Neural cell (in vitro differentiated cells): ENCODE results near the gene CTRL. TPM values are rescaled to one million over a fixed set of nuclear protein-coding genes. Genes with fewer than 3 reads are reported as not detected.

Experiments used
- H2AFZ ChIP-seq: fragments of 200-600, 300-800 bp; sonication (generic), shearing (Covaris generic); 2 replicates; pipeline ENCODE4 v1.6.0; 2014; ENCODE audit warnings: low read depth, mild to moderate bottlenecking, antibody characterized with exemption, low read length, moderate library complexity
- H3F3A ChIP-seq: fragments of 200-600 bp; shearing (Covaris generic); 2 replicates; pipeline ENCODE4 v1.6.1; 2016; ENCODE audit warnings: mild to moderate bottlenecking, moderate library complexity, mixed read lengths, antibody characterized with exemption, low read length; ENCODE audit not compliant: insufficient read depth, poor library complexity, severe bottlenecking
- H3K27ac ChIP-seq: fragments of 200-600, 300-800 bp; sonication (generic), shearing (Covaris generic); 2 replicates; pipeline ENCODE4 v1.5.1; 2014; ENCODE audit warnings: mild to moderate bottlenecking, low read length, moderate library complexity
- H3K27me3 ChIP-seq: fragments of 300-800, 200-600 bp; sonication (generic), shearing (Covaris generic); 2 replicates; pipeline ENCODE4 v1.6.0; 2014; ENCODE audit warnings: mild to moderate bottlenecking, low read depth, low read length, moderate library complexity; ENCODE audit not compliant: insufficient read depth
- H3K36me3 ChIP-seq: fragments of 300-800, 200-600 bp; sonication (generic), shearing (Covaris generic); 2 replicates; pipeline ENCODE4 v1.5.1; 2014; ENCODE audit warnings: mild to moderate bottlenecking, antibody characterized with exemption, low read length, moderate library complexity; ENCODE audit not compliant: insufficient read depth
- H3K4me2 ChIP-seq: fragments of 300-800, 200-600 bp; sonication (generic), shearing (Covaris generic); 2 replicates; pipeline ENCODE4 v1.6.0; 2014; ENCODE audit warnings: mild to moderate bottlenecking, low read length
- H3K4me3 ChIP-seq: fragments of 300-800, 200-600 bp; sonication (generic), shearing (Covaris generic); 2 replicates; pipeline ENCODE4 v1.5.1; 2014; ENCODE audit warnings: mild to moderate bottlenecking, low read length, moderate library complexity
- H3K79me2 ChIP-seq: fragments of 200-600 bp; shearing (Covaris generic); replicated peaks from 2 replicates; pipeline ENCODE4 v1.6.0; 2014; ENCODE audit warnings: mild to moderate bottlenecking, low read length, moderate library complexity; ENCODE audit not compliant: insufficient read depth
- H3K9ac ChIP-seq: fragments of 300-800, 200-600 bp; sonication (generic), shearing (Covaris generic); 2 replicates; pipeline ENCODE4 v1.6.1; 2016; ENCODE audit warnings: mild to moderate bottlenecking, low read length, mixed read lengths
- H3K9me2 ChIP-seq: fragments of 200-600 bp; shearing (Covaris generic); 2 replicates; pipeline ENCODE4 v1.6.1; 2016; ENCODE audit warnings: mild to moderate bottlenecking, low read length, mixed read lengths; ENCODE audit not compliant: insufficient read depth
- H3K9me3 ChIP-seq: fragments of 200-600, 300-800 bp; sonication (generic), shearing (Covaris generic); 2 replicates; pipeline ENCODE4 v1.6.1; 2016; ENCODE audit warnings: mild to moderate bottlenecking, mixed run types, low read length, moderate library complexity, mixed read lengths
- H4K20me1 ChIP-seq: fragments of 200-600 bp; shearing (Covaris generic); 2 replicates; pipeline ENCODE4 v1.6.1; 2016; ENCODE audit warnings: mild to moderate bottlenecking, mixed run types; ENCODE audit not compliant: insufficient read depth
- CTCF ChIP-seq: fragments of 450-650 bp; IDR thresholded peaks from 2 replicates; pipeline ENCODE4 v1.5.1; 2014; ENCODE audit warnings: antibody characterized with exemption, mild to moderate bottlenecking, moderate library complexity; ENCODE audit not compliant: poor library complexity, severe bottlenecking
- EP300 ChIP-seq: fragments of 450-650 bp; conservative IDR thresholded peaks from 2 replicates; pipeline ENCODE4 v1.6.1; 2014; ENCODE audit warnings: antibody characterized with exemption, mild to moderate bottlenecking, moderate library complexity; ENCODE audit not compliant: poor library complexity, severe bottlenecking
- EZH2 ChIP-seq: fragments of 200-600, 300-800 bp; shearing (Covaris generic), sonication (generic); IDR thresholded peaks from 2 replicates; pipeline ENCODE4 v1.6.1; 2014; ENCODE audit warnings: antibody characterized with exemption, low read length, borderline replicate concordance, mild to moderate bottlenecking; ENCODE audit not compliant: insufficient read depth, poor library complexity, severe bottlenecking
- MXI1 ChIP-seq: fragments of 450-650 bp; conservative IDR thresholded peaks from 2 replicates; pipeline ENCODE4 v1.6.1; 2014; ENCODE audit warnings: antibody characterized with exemption, mild to moderate bottlenecking; ENCODE audit not compliant: poor library complexity, severe bottlenecking
- POLR2AphosphoS5 ChIP-seq: IDR thresholded peaks from 2 replicates; pipeline ENCODE4 v1.6.1; 2012
- RAD21 ChIP-seq: fragments of 450-650 bp; conservative IDR thresholded peaks from 2 replicates; pipeline ENCODE4 v1.6.1; 2014; ENCODE audit warnings: antibody characterized with exemption, mild to moderate bottlenecking, moderate library complexity
- REST ChIP-seq: IDR thresholded peaks from 2 replicates; pipeline ENCODE4 v1.6.1; 2012; ENCODE audit warnings: borderline replicate concordance
- SMC3 ChIP-seq: fragments of 450-650 bp; conservative IDR thresholded peaks from 2 replicates; pipeline ENCODE4 v1.6.1; 2014; ENCODE audit warnings: antibody characterized with exemption, mild to moderate bottlenecking, moderate library complexity; ENCODE audit not compliant: poor library complexity
- TAF1 ChIP-seq: IDR thresholded peaks from 2 replicates; pipeline ENCODE4 v1.6.1; 2012; ENCODE audit warnings: low read depth
- polyA plus RNA-seq: library from polyadenylated mRNA; depleted of rRNA; stranded (reverse); fragments of >200 nt; gene quantifications from 2 replicates; pipeline ENCODE4 v1.2.3, GENCODE V29; 2014

The CTRL gene
- polyA plus RNA-seq, 1 donor from 2014 or later, result 3.8 TPM

DNA sequence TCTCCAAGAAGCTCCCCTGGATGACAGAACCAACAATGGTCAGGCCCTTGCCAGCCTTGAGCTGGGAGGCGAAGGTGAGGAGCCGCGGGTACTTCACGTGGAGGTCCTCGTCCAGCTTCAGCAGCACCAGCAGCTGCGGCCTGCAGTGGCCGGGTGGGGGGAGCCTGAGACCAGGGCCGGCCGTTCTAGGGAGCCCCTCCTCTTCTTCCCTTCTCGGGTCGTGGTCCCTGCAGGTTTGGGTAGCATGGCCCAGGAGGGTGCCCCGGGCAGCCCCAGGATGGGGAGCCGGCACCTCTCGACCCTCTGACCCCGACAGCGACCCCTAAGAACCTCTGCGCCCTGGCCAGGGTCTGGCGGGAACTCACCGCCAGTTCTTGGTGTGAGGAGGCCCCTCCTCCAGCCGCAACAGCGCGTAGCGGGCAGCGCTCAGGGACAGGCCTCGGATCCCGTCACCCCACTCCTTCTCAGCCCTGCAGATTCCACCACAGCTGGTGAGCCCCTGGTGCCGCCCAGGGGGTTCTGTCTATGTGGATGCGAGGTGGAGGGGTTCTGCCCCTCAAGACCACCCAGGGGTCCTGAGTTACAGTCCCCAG is 15.4 kb upstream of the CTRL start:
- Histone ChIP-seq H3K4me3 (no peak overlapping the region), H3K27ac (no peak overlapping the region), H3K27me3 (no peaks in the 10 kb centered on the region), H4K20me1 (no peaks in the 10 kb centered on the region), H3K9me3 (no peaks in the 10 kb centered on the region), H3F3A (no peaks in the 10 kb centered on the region), H3K4me2 (no peak overlapping the region), H2AFZ (no peak overlapping the region), H3K9me2 (no peaks in the 10 kb centered on the region), H3K9ac (no peak overlapping the region), H3K36me3 (no peaks in the 10 kb centered on the region), H3K79me2 (no peaks in the 10 kb centered on the region)
- TF ChIP-seq REST (no peak), TAF1 (no peak), POLR2AphosphoS5 (no peak), CTCF (no peak), EZH2 (no peak), MXI1 (no peak), SMC3 (no peak), RAD21 (no peak), EP300 (no peak)

DNA sequence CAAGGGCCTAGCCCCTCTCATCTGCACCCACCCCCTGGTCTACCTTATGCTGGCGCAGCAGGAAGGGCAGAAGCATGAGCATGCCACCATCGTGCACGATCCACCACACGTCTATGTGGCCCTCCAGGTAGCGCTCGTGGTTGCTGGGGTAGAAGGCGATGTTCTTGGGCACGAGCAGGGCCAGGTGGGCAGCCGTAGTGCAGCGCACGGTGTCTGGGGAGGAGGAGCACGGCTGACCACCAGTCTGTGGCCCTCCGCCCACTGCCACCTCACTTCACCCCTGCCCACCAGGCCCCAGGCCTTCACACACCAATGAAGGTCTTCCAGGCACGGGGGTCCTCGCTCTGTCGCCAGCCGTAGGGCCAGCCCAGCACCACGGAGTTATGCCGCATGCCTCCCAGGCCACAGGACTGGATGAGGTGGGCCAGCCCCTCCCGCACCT is 14.5 kb upstream of the CTRL start:
- H3K4me3 ChIP-seq, result no peak overlapping the region
- no peaks in the 10 kb centered on the region for H3K27me3 ChIP-seq
- no peaks in the 10 kb centered on the region for H3K79me2 ChIP-seq
- no peak overlapping the region for H2AFZ ChIP-seq
- no peaks in the 10 kb centered on the region for H3K36me3 ChIP-seq
- H3K9ac ChIP-seq, result no peak overlapping the region
- no peak overlapping the region for H3K4me2 ChIP-seq
- TF ChIP-seq CTCF (no peak), SMC3 (no peak), POLR2AphosphoS5 (no peak), MXI1 (no peak), EZH2 (no peak), RAD21 (no peak), EP300 (no peak), REST (no peak), TAF1 (no peak)
- H4K20me1 ChIP-seq, result no peaks in the 10 kb centered on the region
- H3K9me2 ChIP-seq, result no peaks in the 10 kb centered on the region
- H3K27ac ChIP-seq, result no peak overlapping the region
- H3K9me3 ChIP-seq, result no peaks in the 10 kb centered on the region
- H3F3A ChIP-seq, result no peaks in the 10 kb centered on the region
